Measurements from ENCODE around the gene ZNF213.

DNA sequence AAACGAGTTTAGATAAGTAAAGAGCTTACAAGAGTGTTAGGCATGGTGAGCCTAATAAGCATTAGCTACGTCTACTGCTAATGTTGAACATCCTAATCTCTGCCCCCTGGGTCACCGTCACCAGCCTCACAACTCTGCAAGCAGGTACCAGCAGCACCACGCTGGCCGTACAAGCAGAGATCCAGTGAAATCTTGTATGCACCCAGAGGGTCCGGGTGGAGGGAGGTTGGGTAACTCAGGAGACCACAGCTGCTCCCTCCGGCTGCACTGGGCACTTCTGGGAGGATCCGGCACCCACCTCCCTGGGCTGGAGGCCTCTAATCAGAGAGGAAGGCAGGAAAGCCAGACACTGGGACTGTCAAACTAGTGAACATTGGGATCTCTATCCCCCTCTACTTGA is 44.8 kb downstream of the ZNF213 start:
- TF ChIP-seq, protein P1, sequence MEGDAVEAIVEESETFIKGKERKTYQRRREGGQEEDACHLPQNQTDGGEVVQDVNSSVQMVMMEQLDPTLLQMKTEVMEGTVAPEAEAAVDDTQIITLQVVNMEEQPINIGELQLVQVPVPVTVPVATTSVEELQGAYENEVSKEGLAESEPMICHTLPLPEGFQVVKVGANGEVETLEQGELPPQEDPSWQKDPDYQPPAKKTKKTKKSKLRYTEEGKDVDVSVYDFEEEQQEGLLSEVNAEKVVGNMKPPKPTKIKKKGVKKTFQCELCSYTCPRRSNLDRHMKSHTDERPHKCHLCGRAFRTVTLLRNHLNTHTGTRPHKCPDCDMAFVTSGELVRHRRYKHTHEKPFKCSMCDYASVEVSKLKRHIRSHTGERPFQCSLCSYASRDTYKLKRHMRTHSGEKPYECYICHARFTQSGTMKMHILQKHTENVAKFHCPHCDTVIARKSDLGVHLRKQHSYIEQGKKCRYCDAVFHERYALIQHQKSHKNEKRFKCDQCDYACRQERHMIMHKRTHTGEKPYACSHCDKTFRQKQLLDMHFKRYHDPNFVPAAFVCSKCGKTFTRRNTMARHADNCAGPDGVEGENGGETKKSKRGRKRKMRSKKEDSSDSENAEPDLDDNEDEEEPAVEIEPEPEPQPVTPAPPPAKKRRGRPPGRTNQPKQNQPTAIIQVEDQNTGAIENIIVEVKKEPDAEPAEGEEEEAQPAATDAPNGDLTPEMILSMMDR (IDR thresholded peaks at IDR 0.05): no peak
- TF ChIP-seq POLR2A (IDR thresholded peaks at IDR 0.05): no peak
